Fibroblast of mammary gland (primary cell): ENCODE measurements around the gene MIF4GD.
"Not testable (repeated sequence)": the region's sequence is repeated elsewhere in the genome, so short reads cannot be mapped to it uniquely, and the experiment has no call there.

Source experiments
- DNase-seq: peaks from one replicate; pipeline ENCODE4 v3.0.0-alpha.2; 2010; ENCODE audit warnings: low read depth
- H3K4me3 ChIP-seq: 2 replicates; pipeline ENCODE4 v1.5.1; 2011; ENCODE audit warnings: low read depth, mild to moderate bottlenecking, low read length, moderate library complexity; ENCODE audit not compliant: control insufficient read depth
- CTCF ChIP-seq: conservative IDR thresholded peaks from 2 replicates; pipeline ENCODE4 v1.5.1; 2011; ENCODE audit warnings: low read depth, low read length, inconsistent platforms; ENCODE audit not compliant: control insufficient read depth, insufficient read depth

Gene MIF4GD

GRCh38 chr17:75260641-75261335 lies 10.2 kb downstream of the MIF4GD start:
- DNase-seq: no peak
- H3K4me3 ChIP-seq: peak overlapping the region; percentile 98
- no peak for TF ChIP-seq CTCF

GRCh38 chr17:75257228-75257627 lies 13.8 kb downstream of the MIF4GD start:
- DNase-seq, H3K4me3 ChIP-seq: not testable (repeated sequence)

GRCh38 chr17:75255954-75256698 lies 14.9 kb downstream of the MIF4GD start:
- not testable (repeated sequence) for H3K4me3 ChIP-seq
- DNase-seq: peak; percentile 61

- H3K4me3 ChIP-seq: no peak overlapping the region
- DNase-seq: no peak
- TF ChIP-seq CTCF: no peak
Observed at GRCh38 chr17:75252039-75252816, 18.8 kb downstream of the MIF4GD start.

GRCh38 chr17:75250009-75250471 lies 21.0 kb downstream of the MIF4GD start:
- H3K4me3 ChIP-seq: peak overlapping the region; percentile 9
- TF ChIP-seq CTCF: no peak
- peak; percentile 83 for DNase-seq

GRCh38 chr17:75249564-75249963 lies 21.5 kb downstream of the MIF4GD start:
- TF ChIP-seq CTCF: no peak
- no peak overlapping the region for H3K4me3 ChIP-seq
- no peak for DNase-seq

- TF ChIP-seq CTCF: no peak
- H3K4me3 ChIP-seq: no peak overlapping the region
- no peak for DNase-seq
Observed at GRCh38 chr17:75246404-75246803, 24.6 kb downstream of the MIF4GD start.
